ENCODE data around the gene SELPLG.

- no peak for TF ChIP-seq CTCF (IDR thresholded peaks at IDR 0.05; ENCODE audit: poor library complexity)
- no peak for TF ChIP-seq EZH2 (IDR thresholded peaks at IDR 0.05; ENCODE audit: borderline replicate concordance)
Observed at GRCh38 chr12:108653082-108653516, 19.4 kb upstream of the SELPLG start.

Measured in hepatocyte (in vitro differentiated cells).